ENCODE results near the gene CNKSR3. TPM values are rescaled to one million over a fixed set of nuclear protein-coding genes. Genes with fewer than 3 reads are reported as not detected.

CNKSR3 gene
- total RNA-seq, 1 donor from 2014 or later, result 8.8 TPM

DNA sequence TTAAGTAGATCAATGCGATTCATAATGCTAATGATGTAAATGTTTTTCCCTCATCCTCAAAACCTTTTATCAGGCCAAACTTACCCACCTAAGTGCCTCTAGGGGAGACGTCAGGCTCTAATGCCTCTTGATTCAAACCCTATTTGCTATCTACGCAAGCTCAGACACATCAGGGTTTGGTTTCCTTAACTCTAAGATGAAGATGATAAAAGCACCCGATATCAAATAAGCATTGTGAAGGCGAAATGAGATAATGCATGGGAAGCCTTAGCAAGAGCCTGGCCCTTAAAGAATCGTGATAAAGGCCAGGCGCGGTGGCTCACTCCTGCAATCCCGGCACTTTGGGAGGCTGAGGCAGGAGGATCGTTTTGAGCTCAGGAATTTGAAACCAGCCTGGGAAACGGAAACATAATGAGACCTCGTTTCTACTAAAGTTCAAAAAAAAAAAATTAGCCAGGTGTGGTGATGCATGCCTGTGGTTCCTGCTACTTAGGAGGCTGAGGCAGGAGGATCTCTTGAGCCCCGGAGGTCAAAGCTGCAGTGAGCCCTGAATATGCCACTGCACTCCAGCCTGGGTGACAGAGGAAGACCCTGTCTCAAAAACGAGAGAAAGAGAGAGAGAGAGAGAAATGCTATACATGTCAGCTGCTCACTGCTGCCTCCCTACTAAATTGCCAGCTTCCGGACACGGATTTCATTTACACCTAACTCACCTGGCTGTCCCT lies 13.5 kb downstream of the CNKSR3 start:
- Histone ChIP-seq H3K79me2 (ENCODE audit: low read depth) (peaks cover 64% of the 10 kb centered on the region), H2AFZ (replicated peaks) (no peak overlapping the region), H3K4me1 (no peaks in the 10 kb centered on the region), H3K9ac (no peak overlapping the region), H3K27ac (no peak overlapping the region), H3K9me3 (ENCODE audit: low read depth) (no peaks in the 10 kb centered on the region), H3F3A (ENCODE audit: low read depth) (no peaks in the 10 kb centered on the region), H3K4me2 (no peak overlapping the region), H3K36me3 (no peaks in the 10 kb centered on the region), H4K20me1 (ENCODE audit: low read depth) (peaks cover 4% of the 10 kb centered on the region), H3K27me3 (no peaks in the 10 kb centered on the region), H3K4me3 (no peak overlapping the region)
- DNase-seq (ENCODE audit: low spot score), result no peak
- H3K9me3 Mint-ChIP-seq, result no peaks in the 10 kb centered on the region
- H3K4me1 Mint-ChIP-seq, result no peaks in the 10 kb centered on the region
- peaks cover 1% of the 10 kb centered on the region for H3K36me3 Mint-ChIP-seq
- H3K27me3 Mint-ChIP-seq (ENCODE audit: insufficient read depth, low read depth), result no peaks in the 10 kb centered on the region
- TF ChIP-seq EZH2phosphoT487 (IDR thresholded peaks at IDR 0.05) (no peak), EZH2 (IDR thresholded peaks at IDR 0.05) (no peak)
- TF ChIP-seq, protein P1, sequence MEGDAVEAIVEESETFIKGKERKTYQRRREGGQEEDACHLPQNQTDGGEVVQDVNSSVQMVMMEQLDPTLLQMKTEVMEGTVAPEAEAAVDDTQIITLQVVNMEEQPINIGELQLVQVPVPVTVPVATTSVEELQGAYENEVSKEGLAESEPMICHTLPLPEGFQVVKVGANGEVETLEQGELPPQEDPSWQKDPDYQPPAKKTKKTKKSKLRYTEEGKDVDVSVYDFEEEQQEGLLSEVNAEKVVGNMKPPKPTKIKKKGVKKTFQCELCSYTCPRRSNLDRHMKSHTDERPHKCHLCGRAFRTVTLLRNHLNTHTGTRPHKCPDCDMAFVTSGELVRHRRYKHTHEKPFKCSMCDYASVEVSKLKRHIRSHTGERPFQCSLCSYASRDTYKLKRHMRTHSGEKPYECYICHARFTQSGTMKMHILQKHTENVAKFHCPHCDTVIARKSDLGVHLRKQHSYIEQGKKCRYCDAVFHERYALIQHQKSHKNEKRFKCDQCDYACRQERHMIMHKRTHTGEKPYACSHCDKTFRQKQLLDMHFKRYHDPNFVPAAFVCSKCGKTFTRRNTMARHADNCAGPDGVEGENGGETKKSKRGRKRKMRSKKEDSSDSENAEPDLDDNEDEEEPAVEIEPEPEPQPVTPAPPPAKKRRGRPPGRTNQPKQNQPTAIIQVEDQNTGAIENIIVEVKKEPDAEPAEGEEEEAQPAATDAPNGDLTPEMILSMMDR (IDR thresholded peaks at IDR 0.05), result no peak
- no peak overlapping the region for H3K27ac Mint-ChIP-seq
- no peak overlapping the region for H3K4me3 Mint-ChIP-seq

DNA sequence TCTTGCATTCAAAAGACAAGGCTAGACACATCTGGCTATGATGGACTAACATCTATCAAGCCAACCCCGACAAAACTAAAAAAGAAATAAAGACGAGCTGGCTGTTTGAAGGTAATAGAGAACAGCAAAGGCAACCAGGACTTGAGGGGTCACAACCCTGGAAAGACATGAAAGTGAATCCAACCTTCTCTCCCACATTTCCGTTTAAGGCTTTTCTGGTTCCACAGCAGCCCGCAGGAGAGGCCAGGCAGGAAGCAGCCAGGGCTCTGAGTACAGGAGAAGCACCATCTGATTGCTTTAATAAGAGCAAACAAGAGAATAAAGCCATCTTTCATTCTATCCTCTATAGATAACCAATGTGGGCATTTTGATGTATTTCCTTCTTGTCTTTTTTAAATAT lies 14.3 kb downstream of the CNKSR3 start:
- Histone ChIP-seq H3K27me3 (no peaks in the 10 kb centered on the region), H3K4me2 (no peak overlapping the region), H2AFZ (replicated peaks) (no peak overlapping the region), H4K20me1 (ENCODE audit: low read depth) (peaks cover 7% of the 10 kb centered on the region), H3K9me3 (ENCODE audit: low read depth) (no peaks in the 10 kb centered on the region), H3K9ac (no peak overlapping the region), H3K4me3 (no peak overlapping the region), H3K79me2 (ENCODE audit: low read depth) (peaks cover 72% of the 10 kb centered on the region), H3K36me3 (no peaks in the 10 kb centered on the region), H3K27ac (no peak overlapping the region), H3F3A (ENCODE audit: low read depth) (no peaks in the 10 kb centered on the region), H3K4me1 (no peaks in the 10 kb centered on the region)
- Mint-ChIP-seq H3K9me3 (no peaks in the 10 kb centered on the region), H3K4me3 (no peak overlapping the region), H3K27me3 (ENCODE audit: insufficient read depth, low read depth) (no peaks in the 10 kb centered on the region), H3K4me1 (no peaks in the 10 kb centered on the region), H3K36me3 (peaks cover 1% of the 10 kb centered on the region), H3K27ac (no peak overlapping the region)
- DNase-seq (ENCODE audit: low spot score), result no peak
- no peak for TF ChIP-seq EZH2 (IDR thresholded peaks at IDR 0.05)
- TF ChIP-seq, protein P1 (IDR thresholded peaks at IDR 0.05), result no peak
- TF ChIP-seq EZH2phosphoT487 (IDR thresholded peaks at IDR 0.05), result no peak

DNA sequence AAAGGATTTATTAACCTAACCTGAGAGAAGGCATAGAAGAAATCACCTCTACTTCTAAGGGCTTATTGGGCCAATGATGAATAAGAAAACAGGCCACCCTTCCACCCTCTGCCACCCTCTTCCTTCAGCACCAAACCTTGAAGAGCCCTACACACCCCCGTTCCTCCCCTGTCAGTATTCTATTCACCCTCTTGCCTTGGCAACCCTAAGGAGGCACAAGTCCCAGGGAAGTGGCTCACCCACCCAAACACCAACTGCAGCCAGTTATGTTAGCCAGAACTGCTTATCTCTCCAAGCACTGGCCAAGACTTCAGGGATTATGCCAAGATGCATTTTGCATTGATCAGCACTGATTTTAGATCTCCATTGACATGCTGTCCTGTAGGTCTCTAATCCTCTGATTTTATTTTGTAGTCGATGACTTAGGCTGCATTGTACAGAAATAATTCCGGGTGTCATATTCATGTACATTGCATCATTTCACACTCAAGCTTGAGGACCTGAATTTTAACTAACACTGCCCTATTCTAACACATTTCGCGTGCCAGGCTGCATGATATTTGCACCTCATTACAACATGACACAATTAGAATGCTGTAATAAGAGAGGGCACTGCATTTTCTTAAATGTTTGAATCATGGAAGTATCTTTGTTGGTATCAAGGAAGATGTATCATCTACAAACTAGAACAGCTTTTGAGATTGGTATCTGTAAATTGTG lies 15.7 kb downstream of the CNKSR3 start:
- H3K79me2 ChIP-seq (ENCODE audit: low read depth), result peaks cover 72% of the 10 kb centered on the region

More for the DNA sequence above, 15.7 kb downstream of the CNKSR3 start:
- Histone ChIP-seq H3K4me1 (no peaks in the 10 kb centered on the region), H3K9me3 (ENCODE audit: low read depth) (no peaks in the 10 kb centered on the region), H3K27ac (no peak overlapping the region), H3F3A (ENCODE audit: low read depth) (no peaks in the 10 kb centered on the region), H2AFZ (replicated peaks) (no peak overlapping the region), H3K36me3 (no peaks in the 10 kb centered on the region), H3K9ac (no peak overlapping the region), H3K27me3 (no peaks in the 10 kb centered on the region), H3K4me2 (no peak overlapping the region), H3K4me3 (no peak overlapping the region), H4K20me1 (ENCODE audit: low read depth) (peaks cover 7% of the 10 kb centered on the region)
- DNase-seq (ENCODE audit: low spot score), result no peak
- no peaks in the 10 kb centered on the region for H3K4me1 Mint-ChIP-seq
- no peak for TF ChIP-seq EZH2 (IDR thresholded peaks at IDR 0.05)
- TF ChIP-seq, protein P1 (IDR thresholded peaks at IDR 0.05), result no peak
- no peak for TF ChIP-seq EZH2phosphoT487 (IDR thresholded peaks at IDR 0.05)
- peaks cover 3% of the 10 kb centered on the region for H3K36me3 Mint-ChIP-seq
- no peaks in the 10 kb centered on the region for H3K9me3 Mint-ChIP-seq
- H3K27ac Mint-ChIP-seq, result no peak overlapping the region
- H3K27me3 Mint-ChIP-seq (ENCODE audit: insufficient read depth, low read depth), result no peaks in the 10 kb centered on the region
- no peak overlapping the region for H3K4me3 Mint-ChIP-seq
